GM12878 (cell line): ENCODE results near the gene PARP11. TPM values are rescaled to one million over a fixed set of nuclear protein-coding genes. Genes with fewer than 3 reads are reported as not detected.
A peak's percentile ranks its signal among the peaks of the same experiment; 100 is the strongest.

Experiments used
- ATAC-seq: fragments of 200-7000 bp; cut with Tn5 transposase; 3 replicates; pipeline ENCODE4 v1.9.1; 2020; ENCODE audit warnings: mild to moderate bottlenecking, moderate library complexity
- BruUV-seq: library from RNA; stranded (reverse); fragments of 400-500 nt; replicated peaks from 2 replicates; lab custom pipeline; 2021; lab: Mats Ljungman, UMichigan
- CTCF ChIA-PET: fragments of 300-600 bp; sonication (Branson Sonifier 250); formaldehyde crosslinking; extraction: SDS; loops from one replicate; lab custom pipeline; 2021; ENCODE audit warnings: inconsistent platforms; lab: Yijun Ruan, JAX
- POLR2A ChIA-PET: fragments of 350-600 bp; formaldehyde crosslinking; extraction: SDS; loops from one replicate; lab custom pipeline; 2021; ENCODE audit warnings: inconsistent platforms; lab: Charles Lee
- RAD21 ChIA-PET: fragments of 300-600 bp; sonication (Branson Sonifier 250); formaldehyde crosslinking; loops from one replicate; lab custom pipeline; 2023; ENCODE audit warnings: antibody characterized with exemption; ENCODE audit not compliant: unreplicated experiment; lab: Charles Lee
- SMC1A ChIA-PET: fragments of 300-600 bp; sonication (Branson Sonifier 250); formaldehyde crosslinking; loops from one replicate; lab custom pipeline; 2023; ENCODE audit not compliant: unreplicated experiment, uncharacterized antibody; lab: Charles Lee
- DNase-seq: peaks from one replicate; pipeline ENCODE4 v3.0.0-alpha.2; 2011; ENCODE audit warnings: low read depth, low spot score
- FAIRE-seq: peaks from 3 replicates; lab custom pipeline; 2011; peaks lifted over from hg19 to GRCh38; lab: Jason Lieb, UNC
- H2AFZ ChIP-seq: 2 replicates; pipeline ENCODE4 v1.6.0; 2011; ENCODE audit warnings: low read depth, low read length, control low read depth; ENCODE audit not compliant: control insufficient read depth
- H3K27ac ChIP-seq: 2 replicates; pipeline ENCODE4 v1.5.1; 2011; ENCODE audit warnings: control low read depth; ENCODE audit not compliant: control insufficient read depth, insufficient read depth
- H3K27me3 ChIP-seq, 2 experiments: replicated peaks in 1 of 2; 2 replicates each; pipeline versions ENCODE4 v1.6.0 to v1.6.1; 2011; ENCODE audit warnings: low read length in 1 of 2; ENCODE audit not compliant: control insufficient read depth in 2 of 2, insufficient read depth in 2 of 2
- H3K36me3 ChIP-seq, 2 experiments: 2 replicates each; pipeline ENCODE4 v1.5.1; 2011; ENCODE audit warnings: low read length in 1 of 2; ENCODE audit not compliant: control insufficient read depth in 2 of 2, insufficient read depth in 2 of 2
- H3K4me1 ChIP-seq: 2 replicates; pipeline ENCODE4 v1.6.1; 2011; ENCODE audit warnings: mild to moderate bottlenecking, low read length, moderate library complexity, mixed read lengths; ENCODE audit not compliant: control insufficient read depth, insufficient read depth
- H3K4me2 ChIP-seq: 2 replicates; pipeline ENCODE4 v1.6.0; 2011; ENCODE audit warnings: control low read depth; ENCODE audit not compliant: control insufficient read depth, insufficient read depth
- H3K4me3 ChIP-seq: fragments of 200-600 bp; sonication (generic); 2 replicates; pipeline ENCODE4 v1.5.1; 2016
- H3K79me2 ChIP-seq: 2 replicates; pipeline ENCODE4 v1.6.0; 2011; ENCODE audit warnings: low read length; ENCODE audit not compliant: control insufficient read depth, insufficient read depth
- H3K9ac ChIP-seq: 2 replicates; pipeline ENCODE4 v1.8.0; 2011; ENCODE audit warnings: low read length, control low read depth, mixed read lengths; ENCODE audit not compliant: control insufficient read depth, insufficient read depth
- H3K9me3 ChIP-seq: replicated peaks from 3 replicates; pipeline ENCODE4 v1.5.1; 2011; ENCODE audit warnings: mild to moderate bottlenecking, low read length; ENCODE audit not compliant: control insufficient read depth, insufficient read depth
- H4K20me1 ChIP-seq: 2 replicates; pipeline ENCODE4 v1.6.0; 2011; ENCODE audit not compliant: control insufficient read depth, insufficient read depth
- ATF7 ChIP-seq: fragments of 450-650 bp; IDR thresholded peaks from 2 replicates; pipeline ENCODE4 v1.6.1; 2016; ENCODE audit warnings: low read depth, mild to moderate bottlenecking
- ZBED1 ChIP-seq: IDR thresholded peaks from 2 replicates; pipeline ENCODE4 v1.6.1; 2016; ENCODE audit warnings: borderline replicate concordance
- WGBS: methylation state at CpG from one replicate; pipeline ENCODE4 v1.1.6; 2016; ENCODE audit warnings: low lambda C conversion rate; ENCODE audit not compliant: insufficient replicate concordance, insufficient coverage; ENCODE audit errors: missing lambda C conversion rate; 5-methylcytosine and 5-hydroxymethylcytosine counted together
- in situ Hi-C: fragments of 300-500 bp; cut with MboI; formaldehyde crosslinking; loops from 9 replicates; pipeline ENCODE4 v1.14.3; 2018; ENCODE audit warnings: mixed read lengths
- intact Hi-C: fragments of 100-400 bp; cut with micrococcal nuclease; formaldehyde crosslinking; loops from one replicate; pipeline ENCODE4 v1.14.2; 2022; ENCODE audit not compliant: unreplicated experiment
- polyA plus RNA-seq, 11 experiments: library from polyadenylated mRNA; depleted of rRNA in 4 of 11; unstranded in 6 of 11; stranded (reverse) in 5 of 11; fragments of >200 nt; fragmentation: Nextera tagmentation in 4 of 11; fragmentation: Illumina TruSeq in 1 of 11; extraction: Ambion mirVana in 4 of 11; extraction: Trizol in 1 of 11; gene quantifications; 1 replicate in 1 of 11; 2 replicates in 10 of 11; pipeline versions ENCODE4 v1.2.1 to v1.2.3, GENCODE V29; 2011 to 2016; ENCODE audit warnings: inconsistent platforms in 2 of 11, missing spikeins in 2 of 11, low read depth in 1 of 11
- total RNA-seq, 4 experiments: library from RNA; depleted of rRNA in 3 of 4; stranded (reverse); fragments of >200 nt in 3 of 4; fragmentation: Illumina TruSeq in 1 of 4; extraction: Trizol in 1 of 4; gene quantifications; 2 replicates each; pipeline versions ENCODE4 v1.2.1 to v1.2.3, GENCODE V29; 2013 to 2021

Gene PARP11
- total and polyA plus RNA-seq, 10 of the 15 experiments (the other 5 are each of a cell fraction or from before 2014, with no cell fraction given) = 3.0 to 14.1 (median 6.3) TPM

DNA sequence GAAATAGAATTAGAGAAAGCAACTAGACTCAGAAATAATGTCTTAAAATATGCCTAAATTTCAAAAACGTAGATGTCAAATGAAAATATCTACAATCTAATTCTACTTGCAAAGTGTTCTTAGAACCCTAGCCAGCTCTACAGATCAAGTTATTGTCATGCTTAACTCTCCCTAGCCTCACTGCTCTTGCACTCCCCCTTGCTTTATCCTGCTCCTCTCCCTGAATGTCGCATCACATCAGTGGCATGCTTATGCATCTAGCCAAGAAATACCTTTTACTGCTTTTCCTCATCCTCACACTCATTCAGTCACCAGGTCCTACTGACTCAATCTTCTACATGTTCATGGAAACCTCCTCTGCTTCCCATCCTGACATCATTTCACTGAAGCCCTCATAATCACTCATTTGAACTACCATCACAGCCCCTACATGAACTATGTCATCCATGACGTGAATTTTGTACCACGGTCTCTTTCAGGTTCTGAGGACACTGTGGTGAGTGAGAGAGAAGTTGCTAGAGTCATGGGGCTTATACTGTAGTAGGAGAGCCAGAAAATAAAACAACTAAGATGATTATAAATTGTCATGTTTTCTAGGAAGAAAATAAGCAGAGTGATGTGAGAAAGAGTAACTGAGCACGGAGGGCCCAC is 97.7 kb downstream of the PARP11 start:
- POLR2A ChIA-PET = no interaction called here
- CTCF ChIA-PET = interaction anchor here (1.0 to 1.4 kb wide), 3 partner anchors 25 to 476 kb away, joined by 3 to 12 read pairs (median 4); no protein-coding TSS in a partner anchor
- no peak for DNase-seq
- Histone ChIP-seq H3K27me3 (no peaks in the 10 kb centered on the region), H3K9me3 (no peaks in the 10 kb centered on the region; the same call in 2 of the 3 replicates), H3K27ac (no peak overlapping the region), H3K4me2 (no peak overlapping the region), H3K4me1 (no peaks in the 10 kb centered on the region), H4K20me1 (no peaks in the 10 kb centered on the region), H3K9ac (no peak overlapping the region), H2AFZ (no peak overlapping the region)
- intact Hi-C loops (loop anchor here (5.0 kb wide), 1 partner anchor 118 kb away; no protein-coding TSS in a partner anchor), in situ Hi-C loops (loop anchor here (10.0 kb wide), 1 partner anchor 481 kb away; no protein-coding TSS in a partner anchor)
- ATAC-seq = no peak
- SMC1A ChIA-PET = interaction anchor here (2.5 kb wide), 1 partner anchor 476 kb away, joined by 17 read pairs; no protein-coding TSS in a partner anchor
- no peak for FAIRE-seq
- BruUV-seq = no TSS peak
- RAD21 ChIA-PET = interaction anchor here (2.7 kb wide), 1 partner anchor 475 kb away, joined by 17 read pairs; no protein-coding TSS in a partner anchor
- WGBS = 9% methylated on average over 5 of the region's 5 CpGs
- no peak for TF ChIP-seq ZBED1
- TF ChIP-seq, all 136 proteins: peak for 0
- Histone ChIP-seq H3K79me2 (no peaks in the 10 kb centered on the region), H3K36me3 (no peaks in the 10 kb centered on the region), H3K4me3 (no peak overlapping the region)

DNA sequence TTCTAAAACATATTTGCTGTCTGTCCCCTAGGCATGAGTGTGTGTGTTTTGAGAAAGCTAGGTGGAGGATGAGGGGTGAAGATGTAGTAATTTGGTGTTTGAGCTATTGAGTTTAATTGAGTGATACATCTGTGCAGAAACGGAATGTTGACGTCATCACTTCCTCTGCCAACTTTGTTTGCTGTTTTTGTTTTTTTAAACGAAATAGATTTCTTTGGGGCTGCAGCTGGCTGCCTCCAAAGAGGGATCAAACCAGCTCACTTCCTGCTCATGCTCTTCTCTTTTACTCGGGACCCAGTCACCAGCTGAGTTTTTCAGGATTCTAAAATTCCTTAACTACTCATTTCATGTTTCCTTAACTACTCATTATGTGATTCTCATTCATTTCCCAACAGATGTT is 100.8 kb downstream of the PARP11 start:
- intact Hi-C loops = no loop called here
- RAD21 ChIA-PET = interaction anchor here (1.4 kb wide), 1 partner anchor 473 kb away, joined by 4 read pairs; no protein-coding TSS in a partner anchor

More for the DNA sequence above, 100.8 kb downstream of the PARP11 start:
- Histone ChIP-seq H3K4me2 (no peak overlapping the region), H3K79me2 (no peaks in the 10 kb centered on the region), H3K9ac (no peak overlapping the region), H3K4me1 (no peaks in the 10 kb centered on the region), H4K20me1 (no peaks in the 10 kb centered on the region), H3K36me3 (no peaks in the 10 kb centered on the region), H3K4me3 (no peak overlapping the region), H2AFZ (no peak overlapping the region), H3K9me3 (no peaks in the 10 kb centered on the region; the same call in 2 of the 3 replicates), H3K27me3 (no peaks in the 10 kb centered on the region), H3K27ac (no peak overlapping the region)
- FAIRE-seq = no peak
- DNase-seq = no peak
- ATAC-seq = no peak
- CTCF ChIA-PET = interaction anchor here (1.0 to 2.5 kb wide), 4 partner anchors 31 to 472 kb away, joined by 3 to 14 read pairs (median 4); no protein-coding TSS in a partner anchor
- in situ Hi-C loops = loop anchor here (10.0 kb wide), 1 partner anchor 478 kb away; no protein-coding TSS in a partner anchor
- POLR2A ChIA-PET = interaction anchor here (0.7 kb wide), 1 partner anchor 55 kb away, joined by 3 read pairs; no protein-coding TSS in a partner anchor
- WGBS = 50% methylated on average over 4 of the region's 4 CpGs
- SMC1A ChIA-PET = interaction anchor here (0.6 to 1.1 kb wide), 3 partner anchors 9 to 174 kb away, joined by 3 to 5 read pairs (median 3); no protein-coding TSS in a partner anchor
- no TSS peak for BruUV-seq
- peak; percentile 69 for TF ChIP-seq ATF7
- no peak for TF ChIP-seq ZBED1
